ENCODE results near the gene EYA3.

GRCh38 chr1:28115267-28115666 lies 26.9 kb upstream of the EYA3 start:
- TF ChIP-seq, protein P1, sequence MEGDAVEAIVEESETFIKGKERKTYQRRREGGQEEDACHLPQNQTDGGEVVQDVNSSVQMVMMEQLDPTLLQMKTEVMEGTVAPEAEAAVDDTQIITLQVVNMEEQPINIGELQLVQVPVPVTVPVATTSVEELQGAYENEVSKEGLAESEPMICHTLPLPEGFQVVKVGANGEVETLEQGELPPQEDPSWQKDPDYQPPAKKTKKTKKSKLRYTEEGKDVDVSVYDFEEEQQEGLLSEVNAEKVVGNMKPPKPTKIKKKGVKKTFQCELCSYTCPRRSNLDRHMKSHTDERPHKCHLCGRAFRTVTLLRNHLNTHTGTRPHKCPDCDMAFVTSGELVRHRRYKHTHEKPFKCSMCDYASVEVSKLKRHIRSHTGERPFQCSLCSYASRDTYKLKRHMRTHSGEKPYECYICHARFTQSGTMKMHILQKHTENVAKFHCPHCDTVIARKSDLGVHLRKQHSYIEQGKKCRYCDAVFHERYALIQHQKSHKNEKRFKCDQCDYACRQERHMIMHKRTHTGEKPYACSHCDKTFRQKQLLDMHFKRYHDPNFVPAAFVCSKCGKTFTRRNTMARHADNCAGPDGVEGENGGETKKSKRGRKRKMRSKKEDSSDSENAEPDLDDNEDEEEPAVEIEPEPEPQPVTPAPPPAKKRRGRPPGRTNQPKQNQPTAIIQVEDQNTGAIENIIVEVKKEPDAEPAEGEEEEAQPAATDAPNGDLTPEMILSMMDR (IDR thresholded peaks at IDR 0.05 in 8 of 11, conservative IDR thresholded peaks at IDR 0.05 in 3 of 11): peak in 1 of 11 experiments; percentile 1
- TF ChIP-seq POLR2AphosphoS5 (IDR thresholded peaks at IDR 0.05): peak in 1 of 3 donors; percentile 64
- no peak for TF ChIP-seq POLR2A (IDR thresholded peaks at IDR 0.05)
